SU-DHL-6 (cell line): ENCODE results near the gene ADA.

ENCODE experiments used
- H2AFZ ChIP-seq: fragments of 200-600 bp; sonication (generic); 2 replicates; pipeline ENCODE4 v1.6.1; 2014; ENCODE audit warnings: low read depth, mild to moderate bottlenecking, moderate library complexity, mixed read lengths, antibody characterized with exemption, low read length; ENCODE audit not compliant: severe bottlenecking
- H3F3A ChIP-seq: fragments of 200-600 bp; shearing (Covaris generic); 2 replicates; pipeline ENCODE4 v1.6.0; 2016; ENCODE audit warnings: antibody characterized with exemption, mild to moderate bottlenecking; ENCODE audit not compliant: insufficient read depth
- H3K27ac ChIP-seq: fragments of 200-600 bp; sonication (generic); 2 replicates; pipeline ENCODE4 v1.5.1; 2016; ENCODE audit warnings: low read depth, mild to moderate bottlenecking, low read length, moderate library complexity, mixed read lengths
- H3K27me3 ChIP-seq: fragments of 200-600 bp; sonication (generic), shearing (Covaris generic); 2 replicates; pipeline ENCODE4 v1.6.0; 2014; ENCODE audit warnings: mild to moderate bottlenecking, low read length
- H3K36me3 ChIP-seq: fragments of 200-600 bp; sonication (generic); 2 replicates; pipeline ENCODE4 v1.6.1; 2014; ENCODE audit warnings: mild to moderate bottlenecking, low read length, mixed read lengths
- H3K4me2 ChIP-seq: fragments of 300-600, 200-600 bp; shearing (Covaris generic), sonication (generic); 2 replicates; pipeline ENCODE4 v1.6.0; 2014; ENCODE audit warnings: low read length, low read depth, mild to moderate bottlenecking; ENCODE audit not compliant: poor library complexity, severe bottlenecking
- H3K4me3 ChIP-seq: fragments of 200-600 bp; sonication (generic); 2 replicates; pipeline ENCODE4 v1.5.1; 2014; ENCODE audit warnings: antibody characterized with exemption, low read length, mild to moderate bottlenecking, mixed read lengths; ENCODE audit not compliant: insufficient read depth, poor library complexity, severe bottlenecking
- H3K79me2 ChIP-seq: fragments of 200-600 bp; sonication (generic); 2 replicates; pipeline ENCODE4 v1.6.1; 2014; ENCODE audit warnings: mild to moderate bottlenecking, low read length, moderate library complexity; ENCODE audit not compliant: insufficient read depth
- H3K9ac ChIP-seq: fragments of 200-600 bp; sonication (generic); 2 replicates; pipeline ENCODE4 v1.7.0; 2014; ENCODE audit warnings: mild to moderate bottlenecking, low read length
- H3K9me2 ChIP-seq: fragments of 200-600 bp; sonication (generic); replicated peaks from 2 replicates; pipeline ENCODE4 v1.6.1; 2014; ENCODE audit warnings: low read length; ENCODE audit not compliant: insufficient read depth
- H3K9me3 ChIP-seq: fragments of 200-600 bp; sonication (generic); 2 replicates; pipeline ENCODE4 v1.6.1; 2014; ENCODE audit warnings: low read length, mixed read lengths; ENCODE audit not compliant: insufficient read depth
- H4K20me1 ChIP-seq: fragments of 200-600 bp; sonication (generic); 2 replicates; pipeline ENCODE4 v1.6.1; 2014; ENCODE audit warnings: low read depth, mild to moderate bottlenecking, antibody characterized with exemption, low read length, moderate library complexity, mixed read lengths
- CTCF ChIP-seq: fragments of 200-600 bp; sonication (generic); IDR thresholded peaks from one replicate; pipeline ENCODE4 v1.5.1; 2017; ENCODE audit warnings: antibody characterized with exemption, mild to moderate bottlenecking, low read length, moderate library complexity; ENCODE audit not compliant: insufficient read depth, poor library complexity, severe bottlenecking
- EZH2phosphoT487 ChIP-seq: fragments of 200-600 bp; sonication (generic), shearing (Covaris generic); conservative IDR thresholded peaks from 2 replicates; pipeline ENCODE4 v1.6.1; 2018; ENCODE audit warnings: mild to moderate bottlenecking, antibody characterized with exemption, low read length, moderate library complexity, mixed read lengths

The ADA gene

GRCh38 chr20:44630297-44630696, 21.2 kb downstream of the ADA start:
- H3F3A ChIP-seq, result no peaks in the 10 kb centered on the region
- H3K36me3 ChIP-seq, result no peaks in the 10 kb centered on the region
- TF ChIP-seq CTCF, result no peak
- no peak for TF ChIP-seq EZH2phosphoT487
- no peaks in the 10 kb centered on the region for H4K20me1 ChIP-seq
- H2AFZ ChIP-seq, result no peak overlapping the region
- H3K27ac ChIP-seq, result no peak overlapping the region
- H3K9ac ChIP-seq, result no peak overlapping the region
- no peaks in the 10 kb centered on the region for H3K27me3 ChIP-seq
- H3K4me2 ChIP-seq, result no peak overlapping the region
- H3K9me2 ChIP-seq, result no peaks in the 10 kb centered on the region
- H3K79me2 ChIP-seq, result no peaks in the 10 kb centered on the region
- no peak overlapping the region for H3K4me3 ChIP-seq
- H3K9me3 ChIP-seq, result no peaks in the 10 kb centered on the region

- no peaks in the 10 kb centered on the region for H3K79me2 ChIP-seq
- H3K9me2 ChIP-seq, result no peaks in the 10 kb centered on the region
- no peaks in the 10 kb centered on the region for H3K36me3 ChIP-seq
- H3F3A ChIP-seq, result no peaks in the 10 kb centered on the region
- H3K9ac ChIP-seq, result no peak overlapping the region
- no peak overlapping the region for H2AFZ ChIP-seq
- TF ChIP-seq CTCF (no peak), EZH2phosphoT487 (no peak)
- H4K20me1 ChIP-seq, result no peaks in the 10 kb centered on the region
- no peak overlapping the region for H3K27ac ChIP-seq
- H3K27me3 ChIP-seq, result no peaks in the 10 kb centered on the region
- H3K4me3 ChIP-seq, result no peak overlapping the region
- no peak overlapping the region for H3K4me2 ChIP-seq
- no peaks in the 10 kb centered on the region for H3K9me3 ChIP-seq
These were observed 22.0 kb downstream of the ADA start for GRCh38 chr20:44629542-44629941.

- Histone ChIP-seq H3K27ac (no peak overlapping the region), H3K4me3 (no peak overlapping the region), H2AFZ (no peak overlapping the region), H3K27me3 (no peaks in the 10 kb centered on the region), H3K9me3 (no peaks in the 10 kb centered on the region), H4K20me1 (no peaks in the 10 kb centered on the region), H3F3A (no peaks in the 10 kb centered on the region), H3K9me2 (no peaks in the 10 kb centered on the region), H3K9ac (no peak overlapping the region), H3K36me3 (no peaks in the 10 kb centered on the region), H3K4me2 (no peak overlapping the region), H3K79me2 (no peaks in the 10 kb centered on the region)
- TF ChIP-seq EZH2phosphoT487, result no peak
- TF ChIP-seq CTCF, result no peak
These were observed 22.5 kb downstream of the ADA start for GRCh38 chr20:44629017-44629385.
